GM23248 (cell line): ENCODE results near the gene CAPN11. TPM values are rescaled to one million over a fixed set of nuclear protein-coding genes. Genes with fewer than 3 reads are reported as not detected.
"Not testable (repeated sequence)": the region's sequence is repeated elsewhere in the genome, so short reads cannot be mapped to it uniquely, and the experiment has no call there.

Experiments
- DNase-seq: peaks from one replicate; pipeline ENCODE4 v3.0.0-alpha.2; 2015
- H2AFZ ChIP-seq: fragments of 200-600 bp; sonication (generic); 2 replicates; pipeline ENCODE4 v1.6.1; 2016; ENCODE audit warnings: antibody characterized with exemption
- H3F3A ChIP-seq: fragments of 200-600 bp; sonication (generic); 2 replicates; pipeline ENCODE4 v1.6.1; 2016; ENCODE audit warnings: mild to moderate bottlenecking, antibody characterized with exemption, mixed run types; ENCODE audit not compliant: insufficient read depth
- H3K27ac ChIP-seq: fragments of 200-600 bp; sonication (generic); 2 replicates; pipeline ENCODE4 v1.5.1; 2016; ENCODE audit warnings: mild to moderate bottlenecking
- H3K27me3 ChIP-seq: fragments of 200-600 bp; sonication (generic); replicated peaks from 2 replicates; pipeline ENCODE4 v1.6.1; 2016; ENCODE audit warnings: mild to moderate bottlenecking; ENCODE audit not compliant: insufficient read depth
- H3K36me3 ChIP-seq: fragments of 200-600 bp; sonication (generic); 2 replicates; pipeline ENCODE4 v1.6.1; 2016; ENCODE audit warnings: low read depth, mild to moderate bottlenecking
- H3K4me1 ChIP-seq: fragments of 200-600 bp; sonication (generic); 2 replicates; pipeline ENCODE4 v1.6.1; 2016; ENCODE audit warnings: mild to moderate bottlenecking; ENCODE audit not compliant: insufficient read depth
- H3K4me2 ChIP-seq: fragments of 200-600 bp; sonication (generic); one replicate; pipeline ENCODE4 v1.6.1; 2016; ENCODE audit warnings: mild to moderate bottlenecking; ENCODE audit not compliant: unreplicated experiment
- H3K4me3 ChIP-seq: fragments of 200-600 bp; sonication (generic); 2 replicates; pipeline ENCODE4 v1.5.1; 2016; ENCODE audit warnings: mild to moderate bottlenecking
- H3K79me2 ChIP-seq: fragments of 200-600 bp; sonication (generic); 2 replicates; pipeline ENCODE4 v1.6.1; 2016; ENCODE audit warnings: mild to moderate bottlenecking; ENCODE audit not compliant: insufficient read depth
- H3K9ac ChIP-seq: fragments of 200-600 bp; sonication (generic); 2 replicates; pipeline ENCODE4 v1.6.1; 2016; ENCODE audit warnings: mild to moderate bottlenecking
- H3K9me2 ChIP-seq: fragments of 200-600 bp; sonication (generic); 2 replicates; pipeline ENCODE4 v1.6.1; 2016; ENCODE audit warnings: mixed run types, mild to moderate bottlenecking, moderate library complexity; ENCODE audit not compliant: insufficient read depth
- H3K9me3 ChIP-seq: fragments of 200-600 bp; sonication (generic); one replicate; pipeline ENCODE4 v1.6.1; 2017; ENCODE audit warnings: low read depth
- H4K20me1 ChIP-seq: fragments of 200-600 bp; sonication (generic); 2 replicates; pipeline ENCODE4 v1.6.0; 2016; ENCODE audit not compliant: insufficient read depth
- EZH2 ChIP-seq: fragments of 200-600 bp; sonication (generic); IDR thresholded peaks from 2 replicates; pipeline ENCODE4 v1.6.1; 2018; ENCODE audit warnings: antibody characterized with exemption, mild to moderate bottlenecking; ENCODE audit not compliant: insufficient read depth, poor library complexity, severe bottlenecking
- EZH2phosphoT487 ChIP-seq: fragments of 200-600 bp; sonication (generic); IDR thresholded peaks from 2 replicates; pipeline ENCODE4 v1.6.1; 2018; ENCODE audit warnings: antibody characterized with exemption, moderate library complexity, mild to moderate bottlenecking, low read depth; ENCODE audit not compliant: insufficient read depth
- WGBS, 2 experiments: methylation state at CpG; one replicate each; pipeline ENCODE4 v1.1.6; 2015 to 2017; ENCODE audit warnings: low lambda C conversion rate in 2 of 2, low coverage in 1 of 2; ENCODE audit errors: missing lambda C conversion rate in 2 of 2; 5-methylcytosine and 5-hydroxymethylcytosine counted together
- in situ Hi-C: fragments of 300-500 bp; cut with MboI; formaldehyde crosslinking; loops from 2 replicates; pipeline ENCODE4 v1.15.0; 2020
- polyA plus RNA-seq: library from polyadenylated mRNA; unstranded; fragments of >200 nt; fragmentation: Nextera tagmentation; extraction: Ambion mirVana; gene quantifications from 2 replicates; pipeline ENCODE4 v1.2.1, GENCODE V29; 2016
- total RNA-seq: library from RNA; depleted of rRNA; stranded (reverse); fragments of >200 nt; shearing (Covaris generic); gene quantifications from 2 replicates; pipeline ENCODE4 v1.2.3, GENCODE V29; 2014

The CAPN11 gene
- total and polyA plus RNA-seq, 2 experiments from 2014 or later = not detected

- Histone ChIP-seq H4K20me1 (no peaks in the 10 kb centered on the region), H3K9ac (no peak overlapping the region), H3K27ac (no peak overlapping the region), H2AFZ (no peak overlapping the region), H3K4me3 (no peak overlapping the region), H3K9me2 (no peaks in the 10 kb centered on the region), H3K36me3 (no peaks in the 10 kb centered on the region), H3K4me1 (no peaks in the 10 kb centered on the region), H3K4me2 (no peak overlapping the region), H3K79me2 (no peaks in the 10 kb centered on the region), H3K9me3 (no peaks in the 10 kb centered on the region), H3F3A (no peaks in the 10 kb centered on the region), H3K27me3 (no peaks in the 10 kb centered on the region)
- in situ Hi-C loops = no loop called here
- no peak for DNase-seq
- WGBS, 2 experiments = 48 to 51% methylated on average over 2 of the region's 2 CpGs
- TF ChIP-seq EZH2phosphoT487 (no peak), EZH2 (no peak)
Measured at GRCh38 chr6:44190715-44191114, 32.1 kb downstream of the CAPN11 start.

GRCh38 chr6:44192428-44193041 is 33.9 kb downstream of the CAPN11 start:
- in situ Hi-C loops = no loop called here
- Histone ChIP-seq H3K9me2 (no peaks in the 10 kb centered on the region), H3K4me2 (no peak overlapping the region), H2AFZ (no peak overlapping the region), H3K36me3 (no peaks in the 10 kb centered on the region), H3K27ac (no peak overlapping the region), H3K9me3 (no peaks in the 10 kb centered on the region), H3K79me2 (no peaks in the 10 kb centered on the region), H3F3A (no peaks in the 10 kb centered on the region), H3K4me1 (no peaks in the 10 kb centered on the region), H3K27me3 (no peaks in the 10 kb centered on the region), H3K9ac (no peak overlapping the region), H3K4me3 (no peak overlapping the region), H4K20me1 (no peaks in the 10 kb centered on the region)
- DNase-seq = no peak
- 73 to 82% methylated on average over 10 of the region's 10 CpGs for WGBS, 2 experiments
- TF ChIP-seq EZH2phosphoT487 (no peak), EZH2 (no peak)

- H3K4me3 ChIP-seq = no peak overlapping the region
- no peak overlapping the region for H3K4me2 ChIP-seq
- no peak for TF ChIP-seq EZH2
- H3K4me1 ChIP-seq = no peaks in the 10 kb centered on the region
- in situ Hi-C loops = no loop called here
- DNase-seq = no peak
- no peak overlapping the region for H3K9ac ChIP-seq
- H3F3A ChIP-seq = no peaks in the 10 kb centered on the region
- 84 to 87% methylated on average over 8 of the region's 8 CpGs for WGBS, 2 experiments
- no peaks in the 10 kb centered on the region for H3K9me2 ChIP-seq
- no peaks in the 10 kb centered on the region for H3K9me3 ChIP-seq
- no peaks in the 10 kb centered on the region for H3K27me3 ChIP-seq
- H3K27ac ChIP-seq = no peak overlapping the region
- no peak overlapping the region for H2AFZ ChIP-seq
- no peaks in the 10 kb centered on the region for H3K36me3 ChIP-seq
- no peaks in the 10 kb centered on the region for H3K79me2 ChIP-seq
- no peaks in the 10 kb centered on the region for H4K20me1 ChIP-seq
Measured at GRCh38 chr6:44193307-44193910, 34.8 kb downstream of the CAPN11 start.

- Histone ChIP-seq H2AFZ (no peak overlapping the region), H3K9me2 (no peaks in the 10 kb centered on the region), H3K9ac (no peak overlapping the region), H3F3A (no peaks in the 10 kb centered on the region), H3K4me3 (no peak overlapping the region), H4K20me1 (no peaks in the 10 kb centered on the region), H3K4me2 (no peak overlapping the region), H3K27me3 (no peaks in the 10 kb centered on the region), H3K4me1 (no peaks in the 10 kb centered on the region), H3K27ac (no peak overlapping the region), H3K9me3 (no peaks in the 10 kb centered on the region), H3K79me2 (no peaks in the 10 kb centered on the region), H3K36me3 (no peaks in the 10 kb centered on the region)
- in situ Hi-C loops = no loop called here
- DNase-seq = no peak
- no peak for TF ChIP-seq EZH2phosphoT487
- no peak for TF ChIP-seq EZH2
- 57 to 63% methylated on average over 5 of the region's 5 CpGs for WGBS, 2 experiments
Measured at GRCh38 chr6:44194326-44194725, 35.7 kb downstream of the CAPN11 start.

- H3K27ac ChIP-seq, H3K9me3 ChIP-seq, H3K9me2 ChIP-seq, DNase-seq, H3K9ac ChIP-seq, in situ Hi-C loops, H2AFZ ChIP-seq, H3K27me3 ChIP-seq, H3K79me2 ChIP-seq, H3K4me1 ChIP-seq, H3F3A ChIP-seq, H3K4me2 ChIP-seq, H3K36me3 ChIP-seq, H3K4me3 ChIP-seq, H4K20me1 ChIP-seq: not testable (repeated sequence)
- WGBS, 2 experiments = 91% methylated on average over 11 of the region's 11 CpGs
Measured at GRCh38 chr6:44196351-44196750, 37.7 kb downstream of the CAPN11 start.
